Mammary epithelial cell (primary cell): ENCODE results near the gene TBL1X.

Source experiments
- EZH2 ChIP-seq: IDR thresholded peaks from 2 replicates; pipeline ENCODE4 v1.6.1; 2012; ENCODE audit warnings: low read length, inconsistent platforms, borderline replicate concordance
- TF ChIP-seq, protein P1 (sequence below), 2 donors: IDR thresholded peaks in 1 of 2; conservative IDR thresholded peaks in 1 of 2; 2 replicates each; pipeline ENCODE4 v1.5.1; 2011 to 2012; ENCODE audit warnings: inconsistent platforms in 2 of 2, low read length in 2 of 2, mild to moderate bottlenecking in 2 of 2, control low read depth in 1 of 2, low read depth in 1 of 2; ENCODE audit not compliant: insufficient read depth in 1 of 2; ENCODE audit errors: extremely low read depth in 1 of 2

DNA sequence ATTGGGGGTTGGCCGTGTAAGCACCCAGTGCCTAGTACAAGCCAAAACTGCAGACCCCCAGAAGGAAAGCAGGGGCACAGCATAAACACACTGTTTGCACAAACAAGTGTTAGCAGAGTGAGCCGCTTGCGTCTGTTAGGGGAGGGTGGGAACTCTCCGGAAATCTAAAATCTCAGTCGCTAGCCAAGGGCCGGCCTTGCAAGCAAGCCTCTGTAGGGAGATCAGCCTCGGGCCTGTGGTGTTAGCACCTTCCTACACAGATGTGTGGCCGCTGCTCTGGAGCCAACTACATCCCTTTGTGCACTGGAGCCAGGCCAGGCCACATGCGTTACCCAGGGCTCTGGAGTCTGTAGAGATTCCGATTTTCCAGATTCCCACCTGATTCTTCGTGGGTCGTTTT, 233.7 kb downstream of the TBL1X start:
- TF ChIP-seq, protein P1, sequence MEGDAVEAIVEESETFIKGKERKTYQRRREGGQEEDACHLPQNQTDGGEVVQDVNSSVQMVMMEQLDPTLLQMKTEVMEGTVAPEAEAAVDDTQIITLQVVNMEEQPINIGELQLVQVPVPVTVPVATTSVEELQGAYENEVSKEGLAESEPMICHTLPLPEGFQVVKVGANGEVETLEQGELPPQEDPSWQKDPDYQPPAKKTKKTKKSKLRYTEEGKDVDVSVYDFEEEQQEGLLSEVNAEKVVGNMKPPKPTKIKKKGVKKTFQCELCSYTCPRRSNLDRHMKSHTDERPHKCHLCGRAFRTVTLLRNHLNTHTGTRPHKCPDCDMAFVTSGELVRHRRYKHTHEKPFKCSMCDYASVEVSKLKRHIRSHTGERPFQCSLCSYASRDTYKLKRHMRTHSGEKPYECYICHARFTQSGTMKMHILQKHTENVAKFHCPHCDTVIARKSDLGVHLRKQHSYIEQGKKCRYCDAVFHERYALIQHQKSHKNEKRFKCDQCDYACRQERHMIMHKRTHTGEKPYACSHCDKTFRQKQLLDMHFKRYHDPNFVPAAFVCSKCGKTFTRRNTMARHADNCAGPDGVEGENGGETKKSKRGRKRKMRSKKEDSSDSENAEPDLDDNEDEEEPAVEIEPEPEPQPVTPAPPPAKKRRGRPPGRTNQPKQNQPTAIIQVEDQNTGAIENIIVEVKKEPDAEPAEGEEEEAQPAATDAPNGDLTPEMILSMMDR (conservative IDR thresholded peaks at IDR 0.05 in 1 of 2, IDR thresholded peaks at IDR 0.05 in 1 of 2; ENCODE audit: extremely low read depth in 1 of 2, insufficient read depth in 1 of 2, low read depth in 1 of 2, low read length in 2 of 2) = no peak
- no peak for TF ChIP-seq EZH2
